Activated CD8-positive, alpha-beta memory T cell treated with anti-CD3 and anti-CD28 coated beads, Interleukin-2, amount 50 U/mL, for 1 hour (primary cell): ENCODE measurements around the gene ADGRA3.
"Not testable (repeated sequence)": the region's sequence is repeated elsewhere in the genome, so short reads cannot be mapped to it uniquely, and the experiment has no call there.

Experiments
- DNase-seq: peaks from one replicate; pipeline ENCODE4 v3.0.0-alpha.2; 2020; ENCODE audit errors: extremely low read depth

ADGRA3 gene

GRCh38 chr4:22435652-22436051, 80.2 kb downstream of the ADGRA3 start:
- no peak for DNase-seq

GRCh38 chr4:22434895-22435294, 81.0 kb downstream of the ADGRA3 start:
- no peak for DNase-seq

GRCh38 chr4:22430626-22431025, 85.2 kb downstream of the ADGRA3 start:
- no peak for DNase-seq

- DNase-seq: no peak
Measured at GRCh38 chr4:22428441-22428840, 87.4 kb downstream of the ADGRA3 start.

- DNase-seq: no peak
Measured at GRCh38 chr4:22427675-22428074, 88.2 kb downstream of the ADGRA3 start.

- DNase-seq: no peak
Measured at GRCh38 chr4:22420291-22420690, 95.6 kb downstream of the ADGRA3 start.

GRCh38 chr4:22417408-22417807, 98.5 kb downstream of the ADGRA3 start:
- no peak for DNase-seq

GRCh38 chr4:22416403-22416802, 99.5 kb downstream of the ADGRA3 start:
- no peak for DNase-seq

GRCh38 chr4:22414833-22415232, 101.0 kb downstream of the ADGRA3 start:
- DNase-seq: no peak

- DNase-seq: no peak
Measured at GRCh38 chr4:22413471-22413870, 102.4 kb downstream of the ADGRA3 start.

- DNase-seq: no peak
Measured at GRCh38 chr4:22412013-22412412, 103.9 kb downstream of the ADGRA3 start.

GRCh38 chr4:22410645-22411247, 105.1 kb downstream of the ADGRA3 start:
- no peak for DNase-seq

- DNase-seq: no peak
Measured at GRCh38 chr4:22408474-22408873, 107.4 kb downstream of the ADGRA3 start.

GRCh38 chr4:22407361-22407760, 108.5 kb downstream of the ADGRA3 start:
- no peak for DNase-seq

GRCh38 chr4:22398671-22399070, 117.2 kb downstream of the ADGRA3 start:
- DNase-seq: no peak

- DNase-seq: no peak
Measured at GRCh38 chr4:22391551-22391950, 124.3 kb downstream of the ADGRA3 start.

GRCh38 chr4:22389240-22389870, 126.5 kb downstream of the ADGRA3 start:
- no peak for DNase-seq

GRCh38 chr4:22385611-22386011, 130.3 kb downstream of the ADGRA3 start:
- DNase-seq: no peak

- no peak for DNase-seq
Measured at GRCh38 chr4:22384154-22384553, 131.7 kb downstream of the ADGRA3 start.

- DNase-seq: not testable (repeated sequence)
Measured at GRCh38 chr4:22382216-22382615, 133.7 kb downstream of the ADGRA3 start.

GRCh38 chr4:22372986-22373385, 142.9 kb downstream of the ADGRA3 start:
- DNase-seq: no peak

- no peak for DNase-seq
Measured at GRCh38 chr4:22369901-22370562, 145.8 kb downstream of the ADGRA3 start.

GRCh38 chr4:22363787-22364186, 152.1 kb downstream of the ADGRA3 start:
- DNase-seq: no peak
